ENCODE measurements around the gene PPM1G. TPM values are rescaled to one million over a fixed set of nuclear protein-coding genes. Genes with fewer than 3 reads are reported as not detected.
A peak's percentile ranks its signal among the peaks of the same experiment; 100 is the strongest.

Gene PPM1G
- total RNA-seq, 4 donors from 2014 or later = 43.4 to 54.9 (median 51.7) TPM

GRCh38 chr2:27446057-27446456, 36.7 kb upstream of the PPM1G start:
- in situ Hi-C loops (cut with MboI; ENCODE audit: low pct_ligation_motif_present in 1 of 4, low pct_unique_long_range_greater_than_20kb in 1 of 4, low sequenced_read_pairs in 3 of 4) = no loop called here
- 29 to 50% methylated on average over 1 to 3 of the region's 3 CpGs for WGBS, 2 donors (ENCODE audit: low coverage in 1 of 2)

GRCh38 chr2:27445615-27446014, 36.2 kb upstream of the PPM1G start:
- no peak for TF ChIP-seq POLR2AphosphoS5 (IDR thresholded peaks at IDR 0.05)
- TF ChIP-seq POLR2A (IDR thresholded peaks at IDR 0.05) = no peak
- no peak for TF ChIP-seq EP300 (IDR thresholded peaks at IDR 0.05; ENCODE audit: low read depth)
- TF ChIP-seq CTCF (IDR thresholded peaks at IDR 0.05) = no peak
- in situ Hi-C loops (cut with MboI; ENCODE audit: low pct_ligation_motif_present in 1 of 4, low pct_unique_long_range_greater_than_20kb in 1 of 4, low sequenced_read_pairs in 3 of 4) = no loop called here
- H3K4me3 ChIP-seq = peak overlapping the region in 1 of 4 donors; percentile 27
- H3K9me3 ChIP-seq = no peaks in the 10 kb centered on the region
- DNase-seq = peak; percentile 36
- 54 to 73% methylated on average over 2 to 8 of the region's 8 CpGs for WGBS, 2 donors (ENCODE audit: low coverage in 1 of 2)
- H3K27ac ChIP-seq = peak overlapping the region; percentile 81 to 89 (median 85)
- no peaks in the 10 kb centered on the region for H3K27me3 ChIP-seq
- peaks cover 3 to 28% (median 14%) of the 10 kb centered on the region in 4 donors for H3K4me1 ChIP-seq
- peaks cover 0 to 21% (median 7%) of the 10 kb centered on the region in 4 donors for H3K36me3 ChIP-seq
- intact Hi-C loops (cut with DNase I; ENCODE audit: low total_unique reads) = no loop called here

More at GRCh38 chr2:27446057-27446456, 36.7 kb upstream of the PPM1G start:
- intact Hi-C loops (cut with DNase I; ENCODE audit: low total_unique reads) = no loop called here
- H3K9me3 ChIP-seq = no peaks in the 10 kb centered on the region
- peaks cover 0 to 17% (median 4%) of the 10 kb centered on the region in 4 donors for H3K36me3 ChIP-seq
- H3K27ac ChIP-seq = peak overlapping the region; percentile 81 to 89 (median 85)
- peak; percentile 53 to 83 (median 80) for TF ChIP-seq POLR2AphosphoS5 (IDR thresholded peaks at IDR 0.05)
- TF ChIP-seq CTCF (IDR thresholded peaks at IDR 0.05) = no peak
- TF ChIP-seq EP300 (IDR thresholded peaks at IDR 0.05; ENCODE audit: low read depth) = no peak
- TF ChIP-seq POLR2A (IDR thresholded peaks at IDR 0.05) = peak; percentile 88
- peak overlapping the region in 1 of 4 donors; percentile 27 for H3K4me3 ChIP-seq
- peaks cover 3 to 28% (median 14%) of the 10 kb centered on the region in 4 donors for H3K4me1 ChIP-seq
- peak; percentile 86 for DNase-seq
- no peaks in the 10 kb centered on the region for H3K27me3 ChIP-seq

DNA sequence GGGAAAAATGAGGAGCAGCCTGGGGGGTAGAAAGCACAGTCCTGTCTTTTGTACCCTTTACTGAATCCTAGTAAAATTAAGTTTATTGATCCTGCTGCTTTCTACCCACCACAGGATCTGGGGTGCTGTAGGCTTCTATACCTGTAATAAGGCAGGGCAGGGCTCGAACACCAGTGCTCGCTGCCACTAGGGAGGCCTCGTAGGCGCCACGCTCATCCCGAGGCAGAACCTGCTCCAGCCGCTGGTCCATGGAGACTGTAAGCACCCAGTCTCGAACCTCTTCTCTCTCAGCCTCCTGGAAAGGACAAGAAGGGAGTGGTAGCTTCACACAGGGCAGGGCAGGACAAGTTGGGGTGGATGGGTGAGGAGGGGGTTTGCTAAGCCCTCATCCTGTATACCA, 35.8 kb upstream of the PPM1G start:
- TF ChIP-seq POLR2AphosphoS5 (IDR thresholded peaks at IDR 0.05) (no peak), EP300 (IDR thresholded peaks at IDR 0.05; ENCODE audit: low read depth) (no peak), POLR2A (IDR thresholded peaks at IDR 0.05) (no peak), CTCF (IDR thresholded peaks at IDR 0.05) (no peak)
- no peak for DNase-seq
- no peaks in the 10 kb centered on the region for H3K9me3 ChIP-seq
- WGBS, 2 donors (ENCODE audit: low coverage in 1 of 2) = 87% methylated on average over 8 of the region's 8 CpGs; no CpG with 5 or more reads in 1 of the 2 donors
- peak overlapping the region in 1 of 4 donors; percentile 27 for H3K4me3 ChIP-seq
- peak overlapping the region; percentile 81 to 89 (median 85) for H3K27ac ChIP-seq
- intact Hi-C loops (cut with DNase I; ENCODE audit: low total_unique reads) = no loop called here
- peaks cover 3 to 28% (median 14%) of the 10 kb centered on the region in 4 donors for H3K4me1 ChIP-seq
- no peaks in the 10 kb centered on the region for H3K27me3 ChIP-seq
- in situ Hi-C loops (cut with MboI; ENCODE audit: low pct_ligation_motif_present in 1 of 4, low pct_unique_long_range_greater_than_20kb in 1 of 4, low sequenced_read_pairs in 3 of 4) = no loop called here
- H3K36me3 ChIP-seq = peaks cover 0 to 26% (median 9%) of the 10 kb centered on the region in 4 donors

GRCh38 chr2:27442920-27443282, 33.5 kb upstream of the PPM1G start:
- WGBS, 2 donors (ENCODE audit: low coverage in 1 of 2) = 56% methylated on average over 5 of the region's 6 CpGs; no CpG with 5 or more reads in 1 of the 2 donors
- Histone ChIP-seq H3K27me3 (no peaks in the 10 kb centered on the region), H3K9me3 (no peaks in the 10 kb centered on the region), H3K36me3 (peaks cover 0 to 35% (median 17%) of the 10 kb centered on the region in 4 donors), H3K4me3 (peak overlapping the region; percentile 7 to 53 (median 38)), H3K27ac (peak overlapping the region; percentile 71 to 85 (median 80)), H3K4me1 (peaks cover 3 to 28% (median 14%) of the 10 kb centered on the region in 4 donors)
- intact Hi-C loops (cut with DNase I; ENCODE audit: low total_unique reads) (loop anchor here (1.0 kb wide), 1 partner anchor 21 kb away; no protein-coding TSS in a partner anchor), in situ Hi-C loops (cut with MboI; ENCODE audit: low pct_ligation_motif_present in 1 of 4, low pct_unique_long_range_greater_than_20kb in 1 of 4, low sequenced_read_pairs in 3 of 4) (no loop called here)
- no peak for TF ChIP-seq POLR2A (IDR thresholded peaks at IDR 0.05)
- TF ChIP-seq CTCF (IDR thresholded peaks at IDR 0.05) = no peak
- peak; percentile 33 for DNase-seq
